Skeletal muscle satellite cell (primary cell): Measurements from ENCODE around the gene ATXN1.

Experiments used
- H3K27me3 ChIP-seq: 2 replicates; pipeline ENCODE4 v1.7.0; 2013; ENCODE audit warnings: low read length; ENCODE audit not compliant: control insufficient read depth, insufficient read depth
- H3K36me3 ChIP-seq: 2 replicates; pipeline ENCODE4 v1.7.0; 2013; ENCODE audit warnings: mild to moderate bottlenecking, control low read depth, low read length; ENCODE audit not compliant: insufficient read depth
- H3K4me1 ChIP-seq: 2 replicates; pipeline ENCODE4 v1.7.0; 2013; ENCODE audit warnings: low read length; ENCODE audit not compliant: control insufficient read depth, insufficient read depth
- H3K4me2 ChIP-seq: 2 replicates; pipeline ENCODE4 v1.7.0; 2013; ENCODE audit warnings: mild to moderate bottlenecking, low read length
- H3K4me3 ChIP-seq: 2 replicates; pipeline ENCODE4 v1.7.0; 2013; ENCODE audit warnings: low read length
- H3K9ac ChIP-seq: 2 replicates; pipeline ENCODE4 v1.7.0; 2013; ENCODE audit warnings: mild to moderate bottlenecking, low read depth, low read length, moderate library complexity
- H3K9me3 ChIP-seq: replicated peaks from 2 replicates; pipeline ENCODE4 v1.7.0; 2013; ENCODE audit warnings: mild to moderate bottlenecking, control low read depth, low read length

ATXN1 gene

DNA sequence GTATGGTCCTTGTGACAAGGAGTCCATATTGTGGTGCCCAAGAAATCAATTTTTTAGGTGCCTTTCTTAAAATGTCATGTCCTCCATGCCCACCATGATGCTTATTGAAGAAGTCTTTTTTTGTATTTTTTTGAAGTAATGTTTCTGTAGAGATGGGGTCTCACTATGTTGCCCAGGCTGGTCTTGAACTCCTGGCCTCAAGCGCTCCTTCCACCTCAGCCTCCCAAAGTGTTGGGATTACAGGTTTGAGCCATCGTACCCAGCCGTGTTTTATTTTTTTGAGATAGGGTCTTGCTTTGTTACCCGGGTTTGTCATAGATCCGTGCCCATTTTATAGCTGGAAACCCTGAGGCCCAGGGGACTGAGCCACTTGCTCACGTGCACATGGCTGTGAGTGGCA lies 238.3 kb downstream of the ATXN1 start:
- no peaks in the 10 kb centered on the region for H3K36me3 ChIP-seq
- peaks cover 8% of the 10 kb centered on the region for H3K4me1 ChIP-seq
- H3K9me3 ChIP-seq, result no peaks in the 10 kb centered on the region
- no peak overlapping the region for H3K4me3 ChIP-seq
- no peak overlapping the region for H3K9ac ChIP-seq
- no peaks in the 10 kb centered on the region for H3K27me3 ChIP-seq
- H3K4me2 ChIP-seq, result no peak overlapping the region

DNA sequence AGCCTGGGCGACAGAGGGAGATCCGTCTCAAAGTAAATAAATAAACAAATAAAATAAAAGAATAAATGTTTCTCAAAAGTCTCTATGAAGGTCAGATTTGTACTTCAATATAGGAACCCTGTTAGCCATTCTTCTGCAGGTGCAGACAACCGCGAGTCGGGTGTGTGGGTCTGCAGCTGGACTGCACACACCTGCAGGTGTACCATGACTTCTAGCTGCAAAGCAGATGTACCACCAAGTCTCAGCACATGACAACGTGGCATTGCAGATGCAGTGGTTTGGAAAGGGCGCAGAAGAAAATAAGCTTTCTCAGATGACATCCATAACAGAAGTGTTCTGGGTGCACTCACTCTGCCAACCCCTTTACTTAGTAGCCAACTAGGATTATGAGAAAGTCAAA lies 239.7 kb downstream of the ATXN1 start:
- H3K9me3 ChIP-seq, result no peaks in the 10 kb centered on the region
- no peaks in the 10 kb centered on the region for H3K36me3 ChIP-seq

DNA sequence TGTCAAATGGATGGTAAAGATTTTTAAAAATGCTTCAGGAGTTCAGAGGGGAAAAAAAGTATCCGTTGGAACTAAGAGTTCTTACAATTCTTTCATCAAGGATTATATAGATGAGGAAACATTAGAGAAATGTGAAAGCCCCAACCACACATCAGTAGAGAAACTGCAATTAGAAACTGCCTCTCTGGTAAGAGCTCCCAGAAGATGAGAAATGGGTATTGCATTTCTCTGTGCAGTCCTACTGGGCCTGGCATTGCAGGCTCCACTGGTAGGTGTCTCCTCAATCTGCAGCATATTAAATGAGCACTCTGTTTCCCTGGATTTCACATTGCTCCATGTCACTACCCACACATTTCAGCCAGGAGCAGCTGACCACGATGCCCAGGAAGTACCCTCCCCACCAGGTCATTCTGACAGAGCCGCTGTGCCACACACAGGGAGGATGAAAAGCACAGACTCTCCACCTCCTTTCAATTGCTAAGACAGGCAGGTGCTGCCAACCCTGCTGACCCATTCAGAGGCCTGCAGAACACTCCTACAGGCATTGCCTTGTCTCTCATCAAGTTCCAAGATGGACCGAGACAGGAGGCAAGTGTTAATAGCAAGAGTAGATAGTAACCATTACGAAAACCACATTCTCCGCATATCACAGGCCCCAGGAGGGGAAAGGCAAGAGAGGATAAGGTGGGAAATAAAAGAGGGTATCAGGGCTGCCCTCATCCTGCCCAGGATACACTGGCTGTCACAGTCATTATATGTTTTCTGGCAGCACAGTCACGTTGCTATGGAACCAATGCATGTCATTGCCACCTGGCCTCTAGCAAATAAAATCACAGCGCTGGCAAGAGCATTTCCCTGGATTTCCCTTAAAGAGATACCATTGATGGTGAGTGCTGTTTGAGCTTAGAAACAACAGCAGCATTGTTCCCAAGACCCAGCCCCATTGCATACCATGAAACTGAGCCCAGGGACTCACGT lies 241.7 kb downstream of the ATXN1 start:
- no peaks in the 10 kb centered on the region for H3K36me3 ChIP-seq
- no peak overlapping the region for H3K9ac ChIP-seq
- no peak overlapping the region for H3K4me3 ChIP-seq
- peaks cover 8% of the 10 kb centered on the region for H3K4me1 ChIP-seq
- H3K27me3 ChIP-seq, result no peaks in the 10 kb centered on the region
- H3K4me2 ChIP-seq, result no peak overlapping the region
- H3K9me3 ChIP-seq, result no peaks in the 10 kb centered on the region

More for the DNA sequence above, 239.7 kb downstream of the ATXN1 start:
- Histone ChIP-seq H3K4me3 (no peak overlapping the region), H3K4me2 (no peak overlapping the region), H3K9ac (no peak overlapping the region), H3K4me1 (peaks cover 8% of the 10 kb centered on the region), H3K27me3 (no peaks in the 10 kb centered on the region)

DNA sequence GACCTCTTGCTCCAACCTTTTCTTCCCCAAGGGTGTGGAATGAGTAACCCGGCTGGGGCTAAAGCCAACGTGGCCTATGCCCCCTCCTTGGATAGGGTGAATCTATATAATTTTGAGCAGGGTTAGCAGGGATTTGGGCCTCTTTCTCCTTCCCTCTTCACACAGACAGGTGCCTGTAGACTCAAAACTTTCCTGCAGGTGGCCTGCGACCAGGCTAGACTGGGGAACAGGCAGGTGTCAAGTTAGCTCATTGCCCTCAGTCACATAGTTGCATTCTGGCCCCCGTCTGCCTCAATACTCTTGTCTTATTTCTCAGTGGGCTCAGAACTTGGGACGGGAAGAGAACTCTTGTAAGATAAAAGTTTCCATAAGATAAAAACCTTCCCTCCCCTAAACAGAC lies 243.0 kb downstream of the ATXN1 start:
- Histone ChIP-seq H3K4me3 (no peak overlapping the region), H3K9ac (no peak overlapping the region), H3K36me3 (no peaks in the 10 kb centered on the region), H3K27me3 (no peaks in the 10 kb centered on the region), H3K4me2 (no peak overlapping the region), H3K9me3 (no peaks in the 10 kb centered on the region), H3K4me1 (no peaks in the 10 kb centered on the region)

DNA sequence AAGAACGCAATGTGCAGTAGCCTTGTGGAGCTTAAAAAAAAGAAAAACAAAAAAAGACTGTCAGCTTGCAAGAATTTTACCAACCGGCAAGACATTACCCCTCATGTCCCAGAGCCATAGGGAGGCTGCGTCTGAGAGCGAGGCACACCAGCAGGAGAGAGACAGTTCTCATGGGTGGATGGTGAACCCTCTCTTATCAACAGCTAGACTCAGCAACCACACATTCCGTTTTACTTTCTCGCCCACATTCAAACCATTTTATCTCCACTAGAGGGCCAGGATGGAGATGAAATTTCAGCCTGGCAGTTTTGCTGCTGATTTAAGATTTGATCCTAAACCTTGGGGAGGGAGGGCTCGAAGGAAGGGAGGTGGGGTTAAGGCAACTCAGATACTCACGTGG lies 247.0 kb downstream of the ATXN1 start:
- Histone ChIP-seq H3K4me1 (no peaks in the 10 kb centered on the region), H3K36me3 (no peaks in the 10 kb centered on the region), H3K9me3 (no peaks in the 10 kb centered on the region), H3K4me2 (no peak overlapping the region), H3K4me3 (no peak overlapping the region), H3K27me3 (no peaks in the 10 kb centered on the region), H3K9ac (no peak overlapping the region)

DNA sequence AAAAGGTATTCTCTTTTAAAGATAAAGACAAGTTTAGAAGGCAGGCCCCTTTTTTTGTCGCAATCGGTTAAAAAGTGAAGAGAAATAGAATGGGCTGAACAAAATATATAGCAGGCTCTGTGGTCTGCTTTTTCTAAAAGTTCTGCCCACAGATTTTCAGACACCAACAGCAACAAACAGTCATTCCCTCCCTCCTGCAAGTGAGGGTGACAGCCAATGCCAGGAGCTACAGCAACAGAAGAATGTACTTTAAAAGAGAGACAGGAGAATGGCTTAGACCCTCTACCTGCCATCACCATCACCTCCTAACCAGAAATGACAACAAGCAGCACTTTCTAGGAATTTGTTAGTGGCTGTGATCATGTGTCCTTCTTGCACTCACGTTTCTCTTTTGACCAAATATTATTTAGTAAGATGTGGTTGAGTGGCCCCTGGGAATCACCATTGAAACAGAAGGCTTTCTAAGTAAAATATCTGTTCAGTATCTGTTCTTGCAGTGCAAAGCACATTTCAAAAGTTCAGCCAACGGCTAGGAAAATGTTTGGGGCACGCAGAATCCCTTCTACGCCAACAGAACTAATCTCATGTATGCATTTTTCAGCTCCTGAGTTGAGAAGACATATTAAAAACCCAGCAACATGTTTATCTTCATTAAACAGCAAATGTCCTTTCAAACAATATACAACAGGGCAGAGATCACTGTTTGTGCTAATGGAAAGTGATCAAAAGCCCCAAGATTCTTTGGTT lies 248.5 kb downstream of the ATXN1 start:
- H3K4me1 ChIP-seq, result no peaks in the 10 kb centered on the region
- H3K27me3 ChIP-seq, result no peaks in the 10 kb centered on the region
- no peak overlapping the region for H3K4me3 ChIP-seq
- H3K9me3 ChIP-seq, result no peaks in the 10 kb centered on the region
- H3K36me3 ChIP-seq, result no peaks in the 10 kb centered on the region
- H3K9ac ChIP-seq, result no peak overlapping the region
- no peak overlapping the region for H3K4me2 ChIP-seq

DNA sequence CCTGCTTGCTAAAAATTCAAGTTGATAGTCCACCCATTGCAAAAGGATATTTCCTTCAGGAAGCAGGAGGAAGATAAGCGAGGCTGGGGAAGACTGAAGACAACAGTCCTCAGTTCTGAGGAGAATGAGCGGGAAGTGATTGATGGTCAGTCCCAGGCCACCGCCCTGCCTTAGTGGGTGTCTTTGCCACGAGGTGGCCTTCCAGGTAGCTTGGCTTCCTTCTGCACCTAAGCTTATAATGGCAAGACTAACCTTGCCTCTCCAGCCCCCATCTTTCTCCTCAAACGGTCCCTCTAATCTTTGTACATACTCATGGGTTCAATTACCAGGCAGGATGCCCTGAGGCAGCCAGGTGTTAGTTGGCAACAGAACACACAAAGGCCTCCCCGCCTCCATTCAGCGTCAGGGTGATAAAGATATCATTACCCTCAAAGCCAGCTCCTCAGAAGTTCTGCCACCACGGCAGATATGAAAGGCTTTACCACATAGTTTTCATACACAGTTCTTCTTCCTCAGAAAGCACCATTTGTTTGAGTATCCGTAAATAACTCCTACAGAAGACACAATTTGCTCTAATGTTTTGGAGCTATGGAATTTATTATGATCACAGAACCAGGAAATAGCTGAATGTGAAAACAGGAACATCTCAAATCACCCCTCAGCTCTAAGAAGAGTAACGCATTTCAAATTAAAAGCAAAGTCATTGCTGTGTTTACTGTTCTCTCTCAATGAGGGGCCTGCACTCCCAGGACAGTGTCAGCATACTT lies 249.4 kb downstream of the ATXN1 start:
- no peaks in the 10 kb centered on the region for H3K4me1 ChIP-seq
- no peak overlapping the region for H3K4me3 ChIP-seq
- H3K36me3 ChIP-seq, result no peaks in the 10 kb centered on the region
- no peaks in the 10 kb centered on the region for H3K9me3 ChIP-seq
- no peak overlapping the region for H3K4me2 ChIP-seq
- H3K9ac ChIP-seq, result no peak overlapping the region
- H3K27me3 ChIP-seq, result no peaks in the 10 kb centered on the region

DNA sequence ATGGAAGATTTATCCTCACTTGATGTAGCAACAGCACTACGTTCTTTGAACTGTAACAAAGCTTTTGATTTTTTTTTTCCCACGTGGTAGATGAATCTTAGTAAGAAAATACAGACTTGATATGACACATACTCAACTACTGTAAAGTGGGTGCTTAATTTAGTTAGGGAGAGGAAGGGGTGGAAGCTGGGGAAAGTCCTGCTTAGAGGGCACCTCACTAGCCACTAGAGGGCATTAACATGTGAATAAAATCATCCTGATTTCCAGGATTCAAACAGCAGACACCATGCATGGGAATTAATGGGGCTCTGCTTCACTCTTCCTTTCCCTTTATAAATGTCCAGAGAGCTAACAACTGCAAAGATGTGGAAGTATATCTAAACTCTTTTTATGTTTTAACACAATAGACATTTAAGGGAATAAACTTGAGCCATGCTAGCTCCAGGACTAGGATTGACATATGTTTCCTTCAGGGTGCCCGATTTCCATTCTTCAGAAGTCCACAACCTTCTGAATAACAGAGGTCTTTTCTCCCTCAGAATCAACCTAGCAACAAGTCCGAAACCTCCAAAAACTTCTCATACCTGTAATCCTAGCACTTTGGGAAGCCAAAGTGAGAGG lies 250.1 kb downstream of the ATXN1 start:
- H3K4me3 ChIP-seq, result no peak overlapping the region
- H3K9me3 ChIP-seq, result no peaks in the 10 kb centered on the region
- no peaks in the 10 kb centered on the region for H3K4me1 ChIP-seq
- no peak overlapping the region for H3K9ac ChIP-seq
- no peaks in the 10 kb centered on the region for H3K27me3 ChIP-seq
- H3K4me2 ChIP-seq, result no peak overlapping the region
- H3K36me3 ChIP-seq, result no peaks in the 10 kb centered on the region

DNA sequence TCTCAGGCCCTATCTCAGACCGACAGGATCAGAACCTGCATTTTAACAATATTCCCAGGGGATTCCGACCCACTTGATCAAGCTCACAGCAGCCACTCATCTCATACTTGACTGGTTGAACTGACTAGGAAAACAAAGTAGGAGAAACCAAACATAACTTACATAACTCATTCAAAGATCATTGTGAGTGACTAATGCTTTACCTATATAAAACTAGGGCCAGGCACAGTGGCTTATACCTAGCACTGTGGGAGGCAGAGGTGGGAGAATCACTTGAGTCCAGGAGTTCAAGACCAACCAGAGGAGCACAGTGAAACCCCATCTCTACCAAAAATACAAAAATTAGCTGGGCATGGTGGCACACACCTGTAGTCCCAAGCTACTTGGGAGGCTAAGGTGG lies 251.0 kb downstream of the ATXN1 start:
- Histone ChIP-seq H3K4me1 (peaks cover 6% of the 10 kb centered on the region), H3K4me2 (no peak overlapping the region), H3K9ac (no peak overlapping the region), H3K9me3 (no peaks in the 10 kb centered on the region), H3K4me3 (no peak overlapping the region), H3K36me3 (no peaks in the 10 kb centered on the region), H3K27me3 (no peaks in the 10 kb centered on the region)

DNA sequence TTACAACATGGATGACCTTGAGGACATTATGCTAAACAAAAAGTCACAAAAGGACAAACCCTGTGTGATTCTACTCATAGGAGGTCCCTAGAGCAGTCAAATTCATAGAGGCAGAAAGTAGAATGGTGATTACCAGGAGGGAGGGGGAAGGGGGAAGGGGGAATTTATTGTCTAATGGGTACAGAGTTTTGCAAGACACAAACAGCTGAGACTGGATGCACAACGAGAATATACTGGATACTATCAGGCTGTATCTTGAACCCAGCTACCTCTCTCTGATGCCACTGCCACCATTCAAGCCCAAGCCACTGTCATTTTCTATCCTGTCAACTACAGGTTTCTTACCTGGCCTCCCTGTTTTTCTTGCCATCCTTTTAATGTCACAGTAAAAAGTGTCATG lies 252.3 kb downstream of the ATXN1 start:
- Histone ChIP-seq H3K4me1 (peaks cover 6% of the 10 kb centered on the region), H3K27me3 (no peaks in the 10 kb centered on the region), H3K4me2 (no peak overlapping the region), H3K9ac (no peak overlapping the region), H3K9me3 (no peaks in the 10 kb centered on the region), H3K36me3 (no peaks in the 10 kb centered on the region), H3K4me3 (no peak overlapping the region)
